Measurements from ENCODE around the gene BHLHE23. TPM values are rescaled to one million over a fixed set of nuclear protein-coding genes. Genes with fewer than 3 reads are reported as not detected.
A peak's percentile ranks its signal among the peaks of the same experiment; 100 is the strongest.

BHLHE23 gene
- total and polyA plus RNA-seq, 5 donors, result not detected

DNA sequence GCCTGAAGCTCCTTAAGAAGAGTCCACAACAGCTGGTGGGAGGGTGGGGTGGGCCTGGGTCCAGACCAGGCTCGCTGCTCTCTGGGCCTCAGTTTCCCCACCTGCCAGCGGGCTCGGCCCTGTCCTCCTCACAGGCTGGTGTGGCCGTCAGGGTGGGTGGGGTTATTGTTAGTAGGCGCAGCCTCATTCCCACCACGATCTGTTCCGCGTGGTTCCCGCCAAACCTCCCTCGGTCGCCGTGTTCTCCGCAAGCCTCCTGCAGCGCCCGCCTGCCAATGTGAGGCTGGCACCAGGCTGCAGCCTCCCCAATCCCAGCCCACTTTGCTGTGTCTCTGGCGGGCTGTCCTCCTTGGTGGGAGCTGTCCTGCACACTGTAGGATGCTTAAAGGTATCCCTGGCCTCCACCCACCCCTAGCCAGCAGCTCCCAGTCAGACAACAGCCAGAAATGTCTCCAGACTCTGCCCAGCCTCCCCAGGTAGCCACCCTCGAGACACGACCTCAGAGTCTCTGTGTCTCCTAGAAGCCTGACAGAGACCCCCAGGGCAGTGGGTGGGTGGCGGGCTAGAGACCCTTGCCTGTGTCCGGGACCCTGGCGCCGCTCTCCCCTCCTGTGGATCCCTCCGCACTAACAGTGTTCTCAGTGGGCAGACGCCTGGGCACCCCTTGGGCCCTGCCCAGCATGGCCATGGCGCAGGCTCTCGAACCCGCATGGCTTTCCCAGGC lies 39.0 kb downstream of the BHLHE23 start:
- H3K9me3 ChIP-seq (ENCODE audit: control insufficient read depth, low read length), result no peaks in the 10 kb centered on the region
- H3K4me1 ChIP-seq (ENCODE audit: control insufficient read depth, insufficient read depth, low read length), result no peaks in the 10 kb centered on the region
- WGBS, result 92% methylated on average over 27 of the region's 27 CpGs
- intact Hi-C loops (cut with DNase I), result no loop called here
- peak in 2 of 3 donors; percentile 38 to 41 for DNase-seq
- H3K27me3 ChIP-seq (ENCODE audit: control insufficient read depth, insufficient read depth), result no peaks in the 10 kb centered on the region
- ATAC-seq, result no peak
- no peak overlapping the region for H3K4me3 ChIP-seq (ENCODE audit: low read length)
- no peak overlapping the region for H3K27ac ChIP-seq (ENCODE audit: low read length)

DNA sequence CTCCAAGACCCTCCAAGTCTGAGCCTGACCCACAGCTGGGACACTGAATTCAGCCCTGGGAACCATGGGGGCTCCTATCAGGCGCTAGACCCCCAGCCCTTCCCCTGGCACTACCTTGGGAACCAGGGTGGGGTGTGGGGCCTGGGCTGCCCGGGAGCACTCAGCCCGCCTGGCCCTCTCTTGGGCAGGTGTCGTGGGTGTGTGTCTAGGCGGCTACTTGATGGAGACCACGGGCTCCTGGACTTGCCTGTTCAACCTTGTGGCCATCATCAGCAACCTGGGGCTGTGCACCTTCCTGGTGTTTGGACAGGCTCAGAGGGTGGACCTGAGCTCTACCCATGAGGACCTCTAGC lies 39.6 kb downstream of the BHLHE23 start:
- DNase-seq, result peak in 2 of 3 donors; percentile 24
- 95% methylated on average over 6 of the region's 6 CpGs for WGBS
- Histone ChIP-seq H3K4me3 (ENCODE audit: low read length) (no peak overlapping the region), H3K4me1 (ENCODE audit: control insufficient read depth, insufficient read depth, low read length) (no peaks in the 10 kb centered on the region), H3K27me3 (ENCODE audit: control insufficient read depth, insufficient read depth) (no peaks in the 10 kb centered on the region), H3K27ac (ENCODE audit: low read length) (no peak overlapping the region), H3K9me3 (ENCODE audit: control insufficient read depth, low read length) (no peaks in the 10 kb centered on the region)
- no peak for ATAC-seq
- intact Hi-C loops (cut with DNase I), result no loop called here

DNA sequence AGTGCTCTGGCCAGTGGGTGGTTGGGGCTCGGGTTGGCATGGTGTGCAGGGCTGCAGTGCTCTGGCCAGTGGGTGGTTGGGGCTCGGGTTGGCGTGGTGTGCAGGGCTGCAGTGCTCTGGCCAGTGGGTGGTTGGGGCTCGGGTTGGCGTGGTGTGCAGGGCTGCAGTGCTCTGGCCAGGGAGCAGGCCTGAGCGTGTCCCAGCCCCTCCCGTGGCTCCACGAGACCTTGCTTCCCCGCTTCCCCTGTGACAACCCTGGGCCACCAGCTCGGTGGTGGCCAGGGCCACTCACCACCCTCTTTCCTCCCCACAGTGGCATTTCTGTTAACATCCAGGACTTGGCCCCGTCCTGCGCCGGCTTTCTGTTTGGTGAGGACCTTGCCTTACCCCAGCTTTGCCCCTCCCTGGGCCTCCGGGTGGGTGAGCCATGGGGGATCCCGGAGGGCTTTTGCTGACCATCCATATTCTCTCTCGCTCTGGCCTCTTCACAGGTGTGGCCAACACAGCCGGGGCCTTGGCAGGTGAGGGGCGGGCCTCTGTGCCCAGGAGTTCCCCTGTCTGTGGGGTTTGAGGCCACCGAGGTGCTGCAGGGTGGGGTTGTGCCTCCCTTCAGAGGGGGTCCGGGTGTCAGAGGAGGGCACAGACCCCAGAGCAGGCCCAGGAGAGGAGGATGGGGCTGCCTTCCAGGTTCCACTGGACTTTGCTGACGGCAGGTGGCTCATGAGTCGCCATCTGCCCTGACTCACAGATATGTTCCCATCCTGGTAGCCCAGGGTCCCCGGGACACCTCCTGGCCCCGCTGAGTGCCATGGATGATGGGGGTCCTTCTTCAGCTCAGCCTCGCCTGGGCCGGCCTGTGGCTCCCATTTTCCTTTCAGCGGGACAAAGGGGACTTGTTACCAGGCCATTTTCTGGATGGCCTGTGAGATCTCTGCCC lies 40.3 kb downstream of the BHLHE23 start:
- Histone ChIP-seq H3K27ac (ENCODE audit: low read length) (no peak overlapping the region), H3K9me3 (ENCODE audit: control insufficient read depth, low read length) (no peaks in the 10 kb centered on the region), H3K27me3 (ENCODE audit: control insufficient read depth, insufficient read depth) (no peaks in the 10 kb centered on the region), H3K4me3 (ENCODE audit: low read length) (no peak overlapping the region), H3K4me1 (ENCODE audit: control insufficient read depth, insufficient read depth, low read length) (no peaks in the 10 kb centered on the region)
- DNase-seq, result peak in 2 of 3 donors; percentile 35 to 41
- intact Hi-C loops (cut with DNase I), result no loop called here
- 94% methylated on average over 26 of the region's 27 CpGs for WGBS
- ATAC-seq, result no peak

DNA sequence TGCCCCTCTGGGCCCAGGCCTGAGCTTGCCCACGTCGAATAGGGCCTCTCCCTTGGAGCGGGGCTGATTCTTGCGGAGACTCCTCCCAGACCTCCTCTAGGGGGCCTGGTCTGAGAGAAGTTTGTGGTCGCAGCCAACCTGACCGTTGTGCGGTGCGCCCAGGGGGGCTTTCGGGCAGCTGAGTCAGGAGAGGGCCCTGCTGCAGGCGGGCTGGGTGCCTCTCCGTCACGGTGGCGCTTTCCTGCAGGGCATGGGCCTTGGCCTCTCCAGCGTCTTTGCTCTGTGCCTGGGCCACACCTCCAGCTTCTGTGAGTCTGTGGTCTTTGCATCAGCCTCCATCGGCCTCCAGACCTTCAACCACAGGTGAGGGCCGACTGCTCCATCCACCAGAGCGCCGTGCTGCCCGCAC lies 41.4 kb downstream of the BHLHE23 start:
- peak in 2 of 3 donors; percentile 11 to 37 for DNase-seq
- 84% methylated on average over 19 of the region's 19 CpGs for WGBS

GRCh38 chr20:62964700-62965099 lies 42.1 kb downstream of the BHLHE23 start:
- Histone ChIP-seq H3K27me3 (ENCODE audit: control insufficient read depth, insufficient read depth) (no peaks in the 10 kb centered on the region), H3K4me3 (ENCODE audit: low read length) (no peak overlapping the region), H3K4me1 (ENCODE audit: control insufficient read depth, insufficient read depth, low read length) (no peaks in the 10 kb centered on the region), H3K9me3 (ENCODE audit: control insufficient read depth, low read length) (no peaks in the 10 kb centered on the region), H3K27ac (ENCODE audit: low read length) (no peak overlapping the region)
- intact Hi-C loops (cut with DNase I), result no loop called here
- ATAC-seq, result no peak
- 77% methylated on average over 20 of the region's 20 CpGs for WGBS
- DNase-seq, result peak in 1 of 3 donors; percentile 17

More for the DNA sequence above, 41.4 kb downstream of the BHLHE23 start:
- ATAC-seq, result no peak
- no peaks in the 10 kb centered on the region for H3K27me3 ChIP-seq (ENCODE audit: control insufficient read depth, insufficient read depth)
- no peaks in the 10 kb centered on the region for H3K9me3 ChIP-seq (ENCODE audit: control insufficient read depth, low read length)
- intact Hi-C loops (cut with DNase I), result no loop called here
- no peaks in the 10 kb centered on the region for H3K4me1 ChIP-seq (ENCODE audit: control insufficient read depth, insufficient read depth, low read length)
- no peak overlapping the region for H3K27ac ChIP-seq (ENCODE audit: low read length)
- no peak overlapping the region for H3K4me3 ChIP-seq (ENCODE audit: low read length)

DNA sequence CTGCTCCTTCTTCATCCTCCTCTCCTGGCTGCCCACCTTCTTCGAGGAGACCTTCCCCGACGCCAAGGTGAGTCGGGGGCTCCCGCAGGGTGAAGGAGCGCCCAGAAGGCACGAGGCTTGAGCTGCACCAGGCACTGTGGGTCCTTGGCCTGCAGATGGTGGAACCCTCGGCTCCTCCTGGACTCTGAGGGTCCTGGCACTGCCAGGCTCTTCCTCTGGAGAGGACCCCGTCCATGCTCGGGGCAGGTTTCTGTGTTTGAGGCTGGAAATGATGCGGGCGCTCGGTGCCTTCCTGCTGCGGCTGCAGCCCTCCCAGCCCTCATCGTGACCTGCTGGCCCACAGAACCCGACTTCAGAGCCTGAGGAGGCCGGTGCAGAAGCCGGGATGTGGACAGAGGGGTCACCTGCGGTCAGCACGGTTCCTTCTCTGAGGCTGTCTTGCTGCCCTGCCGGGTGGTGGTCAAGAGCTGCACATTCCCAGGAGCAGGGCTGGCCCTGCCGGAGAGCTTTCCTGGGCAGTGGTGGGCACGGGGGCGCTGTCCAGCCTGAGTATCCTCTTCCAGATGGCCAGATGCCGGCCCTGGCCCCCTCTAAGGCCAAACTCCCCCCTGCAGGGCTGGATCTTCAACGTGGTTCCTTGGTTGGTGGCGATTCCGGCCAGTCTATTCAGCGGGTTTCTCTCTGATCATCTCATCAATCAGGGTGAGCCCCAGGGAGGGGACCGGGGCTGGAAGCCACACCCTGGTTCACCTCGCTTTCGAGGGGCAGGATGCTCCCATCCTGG lies 43.0 kb downstream of the BHLHE23 start:
- WGBS, result 83% methylated on average over 32 of the region's 32 CpGs
- Histone ChIP-seq H3K27ac (ENCODE audit: low read length) (no peak overlapping the region), H3K4me1 (ENCODE audit: control insufficient read depth, insufficient read depth, low read length) (no peaks in the 10 kb centered on the region), H3K27me3 (ENCODE audit: control insufficient read depth, insufficient read depth) (no peaks in the 10 kb centered on the region), H3K4me3 (ENCODE audit: low read length) (no peak overlapping the region), H3K9me3 (ENCODE audit: control insufficient read depth, low read length) (no peaks in the 10 kb centered on the region)
- intact Hi-C loops (cut with DNase I), result no loop called here
- DNase-seq, result peak; percentile 9 to 46 (median 13)
- ATAC-seq, result no peak

GRCh38 chr20:62962891-62963613 lies 43.7 kb downstream of the BHLHE23 start:
- Histone ChIP-seq H3K27ac (ENCODE audit: low read length) (no peak overlapping the region), H3K4me1 (ENCODE audit: control insufficient read depth, insufficient read depth, low read length) (no peaks in the 10 kb centered on the region), H3K9me3 (ENCODE audit: control insufficient read depth, low read length) (no peaks in the 10 kb centered on the region), H3K4me3 (ENCODE audit: low read length) (no peak overlapping the region), H3K27me3 (ENCODE audit: control insufficient read depth, insufficient read depth) (no peaks in the 10 kb centered on the region)
- intact Hi-C loops (cut with DNase I), result no loop called here
- peak in 2 of 3 donors; percentile 24 to 52 for DNase-seq
- ATAC-seq, result no peak
- 90% methylated on average over 32 of the region's 32 CpGs for WGBS

GRCh38 chr20:62962221-62962879 lies 44.4 kb downstream of the BHLHE23 start:
- Histone ChIP-seq H3K27ac (ENCODE audit: low read length) (no peak overlapping the region), H3K4me1 (ENCODE audit: control insufficient read depth, insufficient read depth, low read length) (no peaks in the 10 kb centered on the region), H3K27me3 (ENCODE audit: control insufficient read depth, insufficient read depth) (no peaks in the 10 kb centered on the region), H3K4me3 (ENCODE audit: low read length) (no peak overlapping the region), H3K9me3 (ENCODE audit: control insufficient read depth, low read length) (no peaks in the 10 kb centered on the region)
- no peak for ATAC-seq
- DNase-seq, result peak in 2 of 3 donors; percentile 7 to 59
- 94% methylated on average over 30 of the region's 30 CpGs for WGBS
- intact Hi-C loops (cut with DNase I), result no loop called here

DNA sequence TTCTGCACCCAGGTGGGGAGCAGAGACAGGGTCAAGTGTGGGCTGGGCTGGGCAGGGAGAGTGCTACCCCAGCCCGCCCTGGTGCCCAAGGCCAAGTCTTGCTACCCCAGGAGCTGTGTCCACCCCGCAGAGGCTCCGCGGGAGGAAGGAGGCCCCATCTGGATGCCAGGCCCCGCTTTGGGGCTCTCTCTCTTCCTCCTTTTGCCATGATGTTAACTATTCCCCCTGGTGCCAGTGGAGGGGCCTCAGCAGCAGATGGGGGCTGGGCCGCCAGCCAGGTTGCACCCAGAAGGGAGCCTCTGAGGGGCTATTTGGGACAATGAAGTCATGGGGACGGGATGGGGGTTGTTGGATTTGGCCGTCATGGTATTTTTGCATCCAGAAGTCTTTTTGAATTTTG lies 45.0 kb downstream of the BHLHE23 start:
- no peaks in the 10 kb centered on the region for H3K4me1 ChIP-seq (ENCODE audit: control insufficient read depth, insufficient read depth, low read length)
- no peaks in the 10 kb centered on the region for H3K27me3 ChIP-seq (ENCODE audit: control insufficient read depth, insufficient read depth)
- intact Hi-C loops (cut with DNase I), result no loop called here
- H3K9me3 ChIP-seq (ENCODE audit: control insufficient read depth, low read length), result no peaks in the 10 kb centered on the region
- no peak overlapping the region for H3K4me3 ChIP-seq (ENCODE audit: low read length)
- ATAC-seq, result no peak
- H3K27ac ChIP-seq (ENCODE audit: low read length), result no peak overlapping the region
- peak in 2 of 3 donors; percentile 11 to 40 for DNase-seq
- 92% methylated on average over 8 of the region's 8 CpGs for WGBS

GRCh38 chr20:62961310-62961783 lies 45.4 kb downstream of the BHLHE23 start:
- Histone ChIP-seq H3K27ac (ENCODE audit: low read length) (peak overlapping the region; percentile 0), H3K4me1 (ENCODE audit: control insufficient read depth, insufficient read depth, low read length) (no peaks in the 10 kb centered on the region), H3K27me3 (ENCODE audit: control insufficient read depth, insufficient read depth) (no peaks in the 10 kb centered on the region), H3K9me3 (ENCODE audit: control insufficient read depth, low read length) (no peaks in the 10 kb centered on the region), H3K4me3 (ENCODE audit: low read length) (no peak overlapping the region)
- ATAC-seq (peak in 1 of 2 donors; percentile 23), DNase-seq (peak in 1 of 3 donors; percentile 68)
- WGBS, result 67% methylated on average over 19 of the region's 19 CpGs
- intact Hi-C loops (cut with DNase I), result no loop called here

Measured in right cardiac atrium (tissue), 5 donors.